HG03520 (cell line): ENCODE data around the gene EP300.
"Not testable (repeated sequence)": the region's sequence is repeated elsewhere in the genome, so short reads cannot be mapped to it uniquely, and the experiment has no call there.

Experiments used
- ATAC-seq: cut with Tn5 transposase; IDR thresholded peaks from one replicate; pipeline ENCODE4 v1.9.1; 2021; ENCODE audit warnings: mild to moderate bottlenecking, moderate library complexity; ENCODE audit not compliant: unreplicated experiment

Gene EP300

DNA sequence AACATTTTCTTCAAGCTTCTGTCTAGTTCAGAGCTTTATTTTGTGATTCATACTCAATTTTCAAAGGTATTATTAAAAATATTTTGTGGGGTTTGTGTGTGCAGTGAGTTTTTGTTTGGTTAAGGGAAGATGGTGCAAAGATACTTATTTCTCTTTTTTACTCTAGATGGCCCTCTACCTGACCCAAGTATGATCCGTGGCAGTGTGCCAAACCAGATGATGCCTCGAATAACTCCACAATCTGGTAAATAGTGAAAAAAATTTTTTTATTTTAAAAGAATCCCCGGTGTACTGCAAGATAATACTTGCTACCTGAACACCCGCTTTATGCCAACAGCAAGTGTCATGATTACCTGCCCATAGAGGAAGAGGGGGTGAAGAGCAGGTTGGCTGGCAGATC is 54.2 kb downstream of the EP300 start:
- no peak for ATAC-seq

DNA sequence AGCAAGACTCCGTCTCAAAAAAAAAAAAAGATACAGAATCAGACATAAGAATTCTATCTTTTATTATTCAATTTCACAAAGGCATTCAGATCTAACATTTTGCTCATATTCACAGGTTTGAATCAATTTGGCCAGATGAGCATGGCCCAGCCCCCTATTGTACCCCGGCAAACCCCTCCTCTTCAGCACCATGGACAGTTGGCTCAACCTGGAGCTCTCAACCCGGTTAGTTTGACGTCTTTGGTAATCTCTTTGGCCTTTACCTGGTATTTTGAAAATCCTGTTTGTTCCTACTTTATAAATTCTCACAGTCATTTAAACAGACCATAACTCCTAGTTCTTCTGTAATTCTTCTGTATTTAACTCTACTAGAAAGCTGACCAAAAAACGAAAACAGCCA is 55.3 kb downstream of the EP300 start:
- no peak for ATAC-seq

- ATAC-seq, result no peak
These were observed 60.5 kb downstream of the EP300 start for GRCh38 chr22:41152902-41153301.

DNA sequence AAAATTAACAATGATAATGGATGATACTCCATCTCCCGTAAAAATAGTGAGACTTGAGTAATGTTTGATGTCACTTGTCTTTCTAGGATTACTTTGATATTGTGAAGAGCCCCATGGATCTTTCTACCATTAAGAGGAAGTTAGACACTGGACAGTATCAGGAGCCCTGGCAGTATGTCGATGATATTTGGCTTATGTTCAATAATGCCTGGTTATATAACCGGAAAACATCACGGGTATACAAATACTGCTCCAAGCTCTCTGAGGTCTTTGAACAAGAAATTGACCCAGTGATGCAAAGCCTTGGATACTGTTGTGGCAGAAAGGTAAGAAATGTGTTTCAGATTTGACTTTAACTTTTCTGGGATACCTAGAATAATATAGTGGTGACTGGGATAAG is 64.7 kb downstream of the EP300 start:
- ATAC-seq, result no peak

DNA sequence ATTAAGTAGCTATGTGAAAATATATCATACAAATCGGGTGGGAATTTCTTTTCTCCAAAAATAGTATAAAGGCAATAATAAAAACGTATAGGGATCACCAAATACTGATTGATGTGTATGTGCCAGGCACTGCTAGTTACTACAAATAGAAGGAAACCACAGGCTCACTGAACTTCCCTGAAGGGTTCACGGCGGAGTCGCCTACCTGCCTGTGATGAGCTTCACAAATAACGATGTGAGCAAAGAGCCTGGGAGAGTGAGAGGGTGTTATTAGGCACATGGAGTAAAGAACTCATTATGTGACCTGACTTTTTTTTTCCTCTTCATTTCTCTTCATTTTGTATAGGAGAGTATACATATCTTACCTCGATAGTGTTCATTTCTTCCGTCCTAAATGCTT is 76.8 kb downstream of the EP300 start:
- ATAC-seq, result no peak

DNA sequence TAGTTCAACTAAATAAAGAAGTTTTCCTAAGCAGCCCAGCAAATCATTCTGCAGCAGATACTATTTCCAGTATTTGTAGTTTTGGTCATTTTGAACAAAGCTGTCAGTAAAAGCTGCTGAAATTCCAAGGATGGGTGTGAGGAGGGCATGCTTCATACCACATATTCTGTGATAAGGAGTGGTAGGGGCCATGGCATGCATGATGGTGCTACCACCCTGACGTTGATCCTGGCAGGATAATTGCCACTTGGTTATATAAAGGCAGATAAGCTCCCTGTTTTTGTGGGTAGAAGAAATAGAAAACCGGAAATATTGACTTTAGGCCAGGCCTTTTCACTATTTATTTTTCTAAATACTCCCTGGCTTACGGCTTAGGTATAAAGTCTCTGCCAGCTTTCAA is 79.6 kb downstream of the EP300 start:
- no peak for ATAC-seq

DNA sequence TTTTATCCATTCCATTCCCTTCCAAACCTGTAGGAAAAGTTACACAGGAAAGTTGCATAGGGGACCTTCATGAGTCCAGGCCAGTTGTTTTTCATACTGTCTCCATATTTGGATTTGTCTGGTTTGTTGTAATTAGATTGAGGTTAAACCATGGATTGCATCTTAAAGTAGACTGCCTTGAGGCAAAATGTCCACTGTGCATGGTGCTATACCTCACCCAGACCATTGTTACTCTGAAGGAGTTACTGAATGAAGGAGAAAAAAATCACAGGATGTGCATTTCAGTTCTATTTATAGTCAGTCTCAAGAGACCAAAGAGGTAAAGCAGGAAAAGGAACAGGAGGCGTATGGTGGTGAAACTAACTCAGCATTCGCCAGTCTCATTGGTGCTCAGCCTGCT is 83.2 kb downstream of the EP300 start:
- ATAC-seq, result no peak

GRCh38 chr22:41177040-41177621 is 84.7 kb downstream of the EP300 start:
- no peak for ATAC-seq

DNA sequence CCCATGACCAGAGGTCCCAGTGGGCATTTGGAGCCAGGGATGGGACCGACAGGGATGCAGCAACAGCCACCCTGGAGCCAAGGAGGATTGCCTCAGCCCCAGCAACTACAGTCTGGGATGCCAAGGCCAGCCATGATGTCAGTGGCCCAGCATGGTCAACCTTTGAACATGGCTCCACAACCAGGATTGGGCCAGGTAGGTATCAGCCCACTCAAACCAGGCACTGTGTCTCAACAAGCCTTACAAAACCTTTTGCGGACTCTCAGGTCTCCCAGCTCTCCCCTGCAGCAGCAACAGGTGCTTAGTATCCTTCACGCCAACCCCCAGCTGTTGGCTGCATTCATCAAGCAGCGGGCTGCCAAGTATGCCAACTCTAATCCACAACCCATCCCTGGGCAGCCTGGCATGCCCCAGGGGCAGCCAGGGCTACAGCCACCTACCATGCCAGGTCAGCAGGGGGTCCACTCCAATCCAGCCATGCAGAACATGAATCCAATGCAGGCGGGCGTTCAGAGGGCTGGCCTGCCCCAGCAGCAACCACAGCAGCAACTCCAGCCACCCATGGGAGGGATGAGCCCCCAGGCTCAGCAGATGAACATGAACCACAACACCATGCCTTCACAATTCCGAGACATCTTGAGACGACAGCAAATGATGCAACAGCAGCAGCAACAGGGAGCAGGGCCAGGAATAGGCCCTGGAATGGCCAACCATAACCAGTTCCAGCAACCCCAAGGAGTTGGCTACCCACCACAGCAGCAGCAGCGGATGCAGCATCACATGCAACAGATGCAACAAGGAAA is 85.4 kb downstream of the EP300 start:
- no peak for ATAC-seq

DNA sequence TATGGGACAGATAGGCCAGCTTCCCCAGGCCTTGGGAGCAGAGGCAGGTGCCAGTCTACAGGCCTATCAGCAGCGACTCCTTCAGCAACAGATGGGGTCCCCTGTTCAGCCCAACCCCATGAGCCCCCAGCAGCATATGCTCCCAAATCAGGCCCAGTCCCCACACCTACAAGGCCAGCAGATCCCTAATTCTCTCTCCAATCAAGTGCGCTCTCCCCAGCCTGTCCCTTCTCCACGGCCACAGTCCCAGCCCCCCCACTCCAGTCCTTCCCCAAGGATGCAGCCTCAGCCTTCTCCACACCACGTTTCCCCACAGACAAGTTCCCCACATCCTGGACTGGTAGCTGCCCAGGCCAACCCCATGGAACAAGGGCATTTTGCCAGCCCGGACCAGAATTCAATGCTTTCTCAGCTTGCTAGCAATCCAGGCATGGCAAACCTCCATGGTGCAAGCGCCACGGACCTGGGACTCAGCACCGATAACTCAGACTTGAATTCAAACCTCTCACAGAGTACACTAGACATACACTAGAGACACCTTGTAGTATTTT is 86.1 kb downstream of the EP300 start:
- no peak for ATAC-seq

DNA sequence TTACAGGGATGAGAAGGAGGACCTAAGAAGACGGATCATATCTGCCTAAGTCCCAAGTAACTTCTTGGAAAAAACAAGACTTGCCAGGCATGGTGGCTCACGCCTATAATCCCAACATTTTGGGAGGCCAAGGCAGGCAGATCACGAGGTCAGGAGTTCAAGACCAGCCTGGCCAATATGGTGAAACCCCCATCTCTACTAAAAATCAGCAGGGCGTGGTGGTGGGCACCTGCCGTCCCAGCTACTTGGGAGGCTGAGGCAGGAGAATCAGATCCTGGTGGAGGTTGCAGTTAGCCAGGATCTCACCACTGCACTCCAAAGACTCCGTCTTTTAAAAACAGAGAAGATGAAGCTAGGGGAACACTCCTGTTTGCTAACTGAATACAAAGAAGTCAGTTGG is 88.0 kb downstream of the EP300 start:
- not testable (repeated sequence) for ATAC-seq

DNA sequence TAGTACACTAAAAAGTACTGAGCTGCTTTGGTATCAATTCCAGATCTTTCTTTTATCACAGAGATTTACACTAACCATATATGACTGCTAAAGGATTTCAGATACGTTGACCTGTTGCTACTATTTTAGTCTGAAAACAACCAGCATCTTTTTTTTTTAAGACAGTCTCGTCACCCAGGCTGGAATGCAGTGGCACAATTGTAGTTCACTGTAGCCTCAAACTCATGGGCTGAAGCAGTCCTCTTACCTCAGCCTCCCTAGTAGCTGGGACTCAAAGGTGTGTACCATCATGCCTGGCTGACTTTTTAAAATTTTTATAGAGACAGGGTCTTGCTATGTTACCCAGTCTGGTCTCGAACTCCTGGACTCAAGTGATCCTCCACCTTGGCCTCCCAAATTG is 88.5 kb downstream of the EP300 start:
- ATAC-seq, result no peak

DNA sequence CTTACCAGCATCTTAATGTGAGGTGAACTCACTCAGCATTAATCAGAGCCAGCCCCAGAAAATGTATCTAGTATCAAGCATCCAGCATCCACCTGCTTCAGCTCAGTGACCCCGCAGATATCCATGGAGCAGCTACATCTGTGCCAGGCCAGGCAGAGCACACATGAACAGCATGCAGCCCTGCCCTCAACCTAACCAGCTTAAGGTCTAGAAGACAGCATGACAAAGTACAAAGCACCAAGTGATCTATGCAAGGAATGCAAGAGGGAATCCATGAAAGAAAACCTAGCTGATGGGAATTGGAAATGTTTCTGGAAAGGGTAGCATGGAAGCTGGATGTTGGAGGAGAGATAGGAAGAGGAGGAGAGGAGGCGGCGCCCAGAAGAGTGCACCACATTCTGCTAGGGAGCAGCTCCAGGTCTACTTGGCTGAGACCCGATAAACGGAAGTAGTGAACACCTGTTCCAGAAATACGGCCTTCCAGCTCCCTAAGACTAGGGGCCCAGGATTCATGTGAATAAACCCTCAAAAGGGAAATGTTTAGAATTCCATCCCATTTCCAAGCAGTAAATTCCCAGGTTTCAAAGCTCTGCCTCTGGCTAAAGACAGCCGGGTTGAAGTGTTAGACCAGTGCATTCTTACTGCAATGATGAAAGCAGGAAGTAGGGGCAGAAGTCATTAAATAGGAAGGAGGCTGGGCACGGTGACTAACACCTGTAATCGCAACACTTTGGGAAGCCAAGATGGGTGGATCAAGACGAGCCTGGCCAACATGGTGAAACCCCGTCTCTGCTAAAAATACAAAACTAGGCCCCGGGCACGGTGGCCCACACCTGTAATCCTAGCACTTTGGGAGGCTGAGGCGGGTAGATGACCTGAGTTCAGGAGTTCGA is 89.2 kb downstream of the EP300 start:
- no peak for ATAC-seq

GRCh38 chr22:41184679-41185078 is 92.3 kb downstream of the EP300 start:
- ATAC-seq, result no peak

DNA sequence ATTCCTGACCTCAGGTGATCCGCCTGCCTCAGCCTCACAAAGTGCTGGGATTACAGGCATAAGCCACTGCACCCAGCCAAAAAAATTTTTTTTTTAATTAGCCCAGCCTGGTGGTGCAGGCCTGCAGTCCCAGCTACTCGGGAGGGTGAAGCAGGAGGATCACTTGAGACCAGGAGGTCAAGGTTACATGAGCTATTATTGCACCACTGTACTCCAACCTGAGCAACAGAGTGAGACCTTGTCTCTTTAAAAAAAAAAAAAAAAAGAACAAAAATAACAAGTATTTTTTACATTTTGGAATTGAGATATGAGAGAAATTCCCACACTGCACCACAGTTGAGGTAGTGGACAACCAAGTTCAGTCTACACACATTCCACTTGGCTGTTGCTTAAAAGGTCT is 99.1 kb downstream of the EP300 start:
- ATAC-seq, result no peak

DNA sequence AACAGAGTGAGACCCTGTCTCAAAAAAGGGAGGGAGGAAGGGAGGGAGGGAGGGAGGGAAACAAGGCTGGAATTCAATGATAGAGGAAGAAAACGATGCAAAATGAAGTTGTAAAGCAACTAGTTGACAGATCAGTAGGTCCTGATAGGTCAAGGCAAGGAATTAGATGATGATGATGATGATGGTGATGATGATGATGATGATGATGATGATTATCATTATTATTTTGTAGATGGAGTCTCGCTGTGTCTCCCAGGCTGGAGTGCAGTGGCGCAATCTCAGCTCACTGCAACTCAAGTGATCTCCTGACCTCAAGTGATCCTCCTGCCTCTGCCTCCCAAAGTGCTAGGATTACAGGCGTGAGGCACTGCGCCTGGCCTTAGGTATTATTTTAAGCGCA is 101.4 kb downstream of the EP300 start:
- no peak for ATAC-seq

GRCh38 chr22:41197038-41197972 is 104.9 kb downstream of the EP300 start:
- peak; percentile 49 for ATAC-seq

GRCh38 chr22:41198027-41198580 is 105.7 kb downstream of the EP300 start:
- ATAC-seq, result no peak

GRCh38 chr22:41201141-41201540 is 108.7 kb downstream of the EP300 start:
- ATAC-seq, result no peak

DNA sequence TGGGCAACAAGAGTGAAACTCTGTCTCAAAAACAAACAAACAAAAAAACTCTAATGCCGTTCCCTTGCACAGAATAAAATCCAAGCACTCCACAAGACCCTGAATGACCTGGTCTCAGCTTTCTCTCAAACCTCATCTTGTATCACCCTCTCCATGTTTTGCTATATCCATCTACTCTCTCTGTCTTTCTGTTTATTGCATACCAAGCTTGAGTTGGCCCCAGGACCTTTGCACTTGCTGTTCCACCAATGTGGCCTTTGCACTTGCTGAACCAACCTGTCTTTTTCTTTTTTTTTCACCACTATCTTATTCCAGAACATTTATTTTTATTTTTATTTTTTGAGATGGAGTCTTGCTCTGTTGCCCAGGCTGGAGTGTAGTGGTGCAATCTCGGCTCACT is 110.7 kb downstream of the EP300 start:
- no peak for ATAC-seq
